GM12892 (cell line): ENCODE measurements around the gene PCNX2.

Experiments
- DNase-seq: peaks from one replicate; pipeline ENCODE4 v3.0.0; 2011; ENCODE audit not compliant: insufficient read length
- FAIRE-seq: peaks from 2 replicates; lab custom pipeline; 2011; peaks lifted over from hg19 to GRCh38; lab: Jason Lieb, UNC
- POLR2A ChIP-seq: IDR thresholded peaks from 2 replicates; pipeline ENCODE4 v1.6.1; 2011; ENCODE audit warnings: low read depth, low read length, control low read depth
- POLR2AphosphoS5 ChIP-seq: IDR thresholded peaks from 2 replicates; pipeline ENCODE4 v1.6.1; 2011; ENCODE audit warnings: low read depth, low read length, control low read depth
- TAF1 ChIP-seq: IDR thresholded peaks from 2 replicates; pipeline ENCODE4 v1.6.1; 2011; ENCODE audit warnings: low read depth, mild to moderate bottlenecking, control low read depth, low read length, borderline replicate concordance

The PCNX2 gene

DNA sequence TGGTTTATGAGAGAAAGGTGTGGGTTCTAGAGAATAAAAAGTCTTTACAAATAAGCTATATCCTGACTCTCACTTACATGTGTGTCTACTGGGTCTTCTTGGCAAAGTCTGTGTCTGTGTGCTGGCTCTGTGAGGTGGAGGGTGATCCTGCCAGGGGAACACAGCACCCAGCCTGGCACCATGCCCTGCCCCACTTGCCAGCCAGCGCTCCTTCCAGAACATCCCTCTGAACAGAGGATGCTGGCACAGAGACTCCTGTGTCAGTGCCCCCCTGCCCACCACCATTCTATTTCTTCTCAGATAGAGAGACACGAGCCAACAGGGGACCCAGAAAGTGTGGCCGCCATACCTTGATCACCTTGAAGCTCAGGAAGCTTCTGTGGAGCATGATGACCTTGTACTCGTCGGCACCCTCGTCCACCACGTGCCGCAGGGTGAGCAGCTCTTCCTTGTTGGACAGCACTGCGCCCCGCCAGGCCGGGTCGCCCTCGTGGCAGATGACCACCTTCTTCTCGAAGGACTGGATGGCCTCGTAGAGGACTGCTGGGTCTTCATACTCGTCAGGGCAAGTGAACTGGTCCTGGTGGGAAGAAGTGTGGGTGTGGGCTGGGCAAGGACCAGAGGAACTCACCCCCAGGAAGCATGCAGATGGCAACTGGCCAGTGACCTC, 295.4 kb downstream of the PCNX2 start:
- FAIRE-seq, result no peak

DNA sequence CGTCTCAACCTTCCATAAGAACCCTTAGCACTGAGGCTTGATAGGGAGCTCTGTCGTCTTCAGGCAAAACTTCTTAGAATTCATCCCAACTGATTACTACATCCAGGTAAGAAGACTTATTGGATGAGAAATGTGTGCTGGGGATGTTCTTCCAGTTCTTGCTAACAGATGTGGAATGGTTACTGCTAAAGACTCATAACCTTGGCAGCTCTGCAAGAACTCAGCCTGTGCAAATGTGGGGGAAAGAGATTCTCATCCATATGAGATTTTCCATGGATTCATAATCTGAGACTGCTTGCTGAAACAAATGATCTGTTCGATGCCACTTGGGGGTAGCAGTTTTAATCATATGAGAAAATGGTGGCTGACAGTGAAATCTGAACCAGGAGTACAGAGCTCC, 296.9 kb downstream of the PCNX2 start:
- no peak for TF ChIP-seq TAF1
- no peak for TF ChIP-seq POLR2A
- TF ChIP-seq POLR2AphosphoS5, result no peak
- no peak for DNase-seq
- FAIRE-seq, result no peak

More for the DNA sequence above, 295.4 kb downstream of the PCNX2 start:
- DNase-seq, result no peak
- no peak for TF ChIP-seq POLR2AphosphoS5
- TF ChIP-seq TAF1, result no peak
- TF ChIP-seq POLR2A, result no peak

DNA sequence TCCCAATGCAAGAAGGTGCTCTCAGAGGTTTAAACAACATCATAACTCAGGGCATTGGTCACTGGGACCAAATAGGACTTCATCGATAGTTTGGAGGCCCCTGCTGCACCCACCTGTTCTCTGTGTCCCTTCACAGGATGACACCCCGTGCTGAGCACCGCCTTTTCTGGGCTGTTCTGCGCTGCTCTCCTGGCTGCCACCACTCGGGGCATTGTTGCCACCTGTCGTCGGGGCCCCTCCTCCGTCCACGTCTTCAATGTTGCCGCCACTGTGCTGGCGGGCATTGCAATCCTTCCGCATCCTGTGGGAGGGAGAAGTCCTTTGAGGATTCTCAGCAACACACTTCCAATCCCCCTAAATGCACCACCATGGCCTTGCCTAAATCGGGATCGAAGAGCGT, 297.4 kb downstream of the PCNX2 start:
- TF ChIP-seq POLR2AphosphoS5 (no peak), POLR2A (no peak)
- DNase-seq, result no peak
- no peak for FAIRE-seq

DNA sequence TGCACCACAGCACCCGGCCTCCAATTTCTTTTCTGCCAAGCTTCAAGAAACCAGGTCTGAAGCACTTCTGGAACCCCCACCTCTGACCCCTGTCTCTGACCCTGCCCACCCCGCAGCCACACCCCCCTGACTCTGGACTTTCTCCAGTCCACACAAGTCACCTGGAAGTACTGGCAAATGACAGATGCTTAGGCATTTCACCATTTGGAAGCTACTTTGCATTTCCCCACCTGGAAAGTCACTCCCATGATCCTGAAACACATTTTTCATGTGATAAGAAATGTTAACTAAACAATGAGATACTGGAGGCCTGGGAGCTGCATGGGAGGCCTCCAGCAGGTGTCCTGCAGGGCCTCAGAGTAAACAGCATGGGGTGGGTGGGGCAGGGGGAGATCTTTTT, 299.4 kb downstream of the PCNX2 start:
- no peak for FAIRE-seq
- TF ChIP-seq POLR2AphosphoS5 (no peak), TAF1 (no peak), POLR2A (no peak)
- no peak for DNase-seq

DNA sequence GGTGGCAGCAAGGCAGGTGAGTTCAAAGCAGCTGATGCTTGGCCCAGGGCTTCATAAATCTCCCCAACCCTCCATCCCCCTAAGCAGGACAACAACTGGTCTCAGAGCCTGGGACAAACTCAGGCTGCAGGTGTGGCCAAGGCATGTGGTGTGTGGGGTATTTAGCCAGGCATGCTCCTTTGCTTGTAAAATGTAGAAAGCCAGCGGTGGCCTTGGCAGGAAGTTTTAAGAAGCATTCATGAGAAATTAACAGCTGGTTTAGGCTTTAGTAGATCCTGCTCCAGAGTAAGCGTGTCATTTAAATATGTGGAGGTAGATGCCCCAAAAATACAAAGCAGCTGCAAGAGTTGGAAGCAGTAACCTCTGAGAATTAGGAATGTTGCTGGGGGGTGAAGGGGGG, 300.3 kb downstream of the PCNX2 start:
- TF ChIP-seq POLR2AphosphoS5 (no peak), POLR2A (no peak), TAF1 (no peak)
- FAIRE-seq, result no peak

DNA sequence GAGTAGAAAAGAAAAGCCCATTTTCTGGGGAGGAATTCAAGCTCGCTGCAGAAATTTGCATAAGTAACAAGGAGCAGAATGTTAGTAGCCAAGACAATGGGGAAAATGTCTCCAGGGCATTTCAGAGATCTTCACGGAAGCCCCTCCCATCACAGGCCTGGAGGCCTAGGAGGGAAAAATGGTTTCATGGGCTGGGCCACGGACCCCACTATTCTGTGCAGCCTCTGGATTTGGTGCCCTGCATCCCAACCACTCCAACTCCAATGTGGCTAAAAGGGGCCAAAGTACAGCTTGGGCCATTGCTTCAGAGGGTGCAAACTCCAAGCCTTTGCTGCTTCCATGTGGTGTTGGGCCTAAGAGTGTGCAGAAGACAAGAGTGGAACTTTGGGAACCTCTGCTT, 302.0 kb downstream of the PCNX2 start:
- no peak for FAIRE-seq
- no peak for DNase-seq
- TF ChIP-seq POLR2A, result no peak
- TF ChIP-seq POLR2AphosphoS5, result no peak
- TF ChIP-seq TAF1, result no peak

More for the DNA sequence above, 300.3 kb downstream of the PCNX2 start:
- no peak for DNase-seq

DNA sequence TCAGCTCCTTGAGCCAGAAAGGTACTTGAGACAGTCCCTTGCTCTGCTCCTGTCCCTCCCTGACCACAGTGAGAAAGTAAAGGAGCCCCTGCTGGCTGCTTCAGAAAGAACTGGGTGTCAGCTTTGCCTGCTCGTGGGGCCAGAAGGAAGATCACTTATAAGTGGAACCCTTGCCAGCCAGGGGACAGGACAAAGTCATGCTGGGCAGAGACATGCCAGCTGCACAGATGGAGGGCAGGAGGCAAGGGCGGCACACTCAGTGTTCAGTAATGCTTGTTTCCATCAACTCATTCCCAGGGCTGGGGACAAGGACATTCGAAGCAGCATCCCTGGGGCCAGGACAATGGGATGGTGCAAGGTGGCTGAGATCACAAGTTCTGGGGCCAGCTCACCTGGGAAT, 303.3 kb downstream of the PCNX2 start:
- DNase-seq, result no peak
- TF ChIP-seq TAF1, result no peak
- TF ChIP-seq POLR2A, result no peak
- no peak for TF ChIP-seq POLR2AphosphoS5
- no peak for FAIRE-seq

DNA sequence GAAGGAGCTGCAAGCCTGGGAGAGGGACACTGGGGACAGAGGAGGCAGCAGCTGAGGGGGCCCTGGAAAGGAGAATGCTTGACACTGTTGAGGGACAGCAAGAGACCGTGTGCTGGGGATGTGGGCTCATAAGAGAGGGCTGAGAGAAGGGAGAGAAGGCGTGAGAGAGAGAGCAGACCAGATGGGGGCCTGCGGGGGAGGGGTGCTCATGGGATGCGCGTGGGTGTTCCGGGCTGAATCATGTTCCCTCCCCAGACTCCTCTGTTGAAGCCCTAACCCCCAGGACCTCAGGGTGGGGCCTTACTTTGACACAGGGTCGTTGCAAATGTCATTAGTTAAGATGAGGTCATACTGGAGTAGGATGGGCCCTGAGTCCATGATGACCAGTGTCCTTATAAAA, 304.3 kb downstream of the PCNX2 start:
- FAIRE-seq (no peak), DNase-seq (no peak)
- TF ChIP-seq POLR2AphosphoS5, result no peak
- no peak for TF ChIP-seq POLR2A
- no peak for TF ChIP-seq TAF1

DNA sequence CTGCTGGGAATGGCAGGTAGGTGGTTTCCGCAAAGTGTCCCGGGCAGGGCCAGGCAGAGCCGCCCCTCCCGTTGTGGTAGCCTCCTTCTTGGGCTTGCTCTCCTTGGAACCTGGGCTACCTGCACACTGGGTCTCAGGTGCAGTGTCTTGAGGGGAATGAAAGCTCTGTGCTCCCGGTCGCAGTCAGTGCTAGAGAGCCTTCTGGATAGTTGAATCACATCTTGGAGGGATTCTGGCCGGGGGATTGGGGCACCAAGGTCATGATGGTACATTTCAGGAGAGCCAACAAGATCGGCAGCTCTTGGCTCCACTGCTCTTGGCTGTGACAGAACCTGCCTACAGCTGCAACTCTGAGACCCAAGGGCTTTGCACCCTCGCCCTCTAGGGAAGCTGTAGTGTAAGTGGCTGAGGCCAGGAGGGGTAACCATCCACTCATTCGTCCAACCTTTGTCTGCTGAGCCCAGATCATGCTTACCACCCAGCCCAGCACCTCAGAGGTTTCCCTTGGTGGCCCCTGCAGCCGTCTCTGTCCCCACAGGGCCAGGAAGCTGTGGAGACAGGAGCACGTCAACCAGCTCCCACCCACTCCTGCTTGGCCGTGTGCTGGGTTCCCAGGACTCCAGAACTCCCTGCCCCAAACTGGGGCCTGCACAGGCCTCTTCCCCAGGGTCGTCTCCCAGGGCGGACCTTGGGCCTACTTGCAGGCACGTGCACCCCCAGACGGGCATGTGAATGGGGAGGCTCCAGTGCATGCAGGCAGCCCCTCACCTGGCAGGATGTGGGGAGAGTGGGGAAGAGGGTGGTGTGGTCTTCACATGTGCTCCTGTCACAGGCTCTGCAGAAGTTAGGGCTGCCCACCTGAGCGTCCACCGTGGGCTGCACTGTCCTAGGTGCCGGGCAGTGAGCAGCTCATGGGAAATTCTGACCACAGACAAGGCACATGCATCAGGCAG, 305.1 kb downstream of the PCNX2 start:
- DNase-seq, result no peak
- TF ChIP-seq POLR2A (no peak), POLR2AphosphoS5 (no peak), TAF1 (no peak)
- no peak for FAIRE-seq

DNA sequence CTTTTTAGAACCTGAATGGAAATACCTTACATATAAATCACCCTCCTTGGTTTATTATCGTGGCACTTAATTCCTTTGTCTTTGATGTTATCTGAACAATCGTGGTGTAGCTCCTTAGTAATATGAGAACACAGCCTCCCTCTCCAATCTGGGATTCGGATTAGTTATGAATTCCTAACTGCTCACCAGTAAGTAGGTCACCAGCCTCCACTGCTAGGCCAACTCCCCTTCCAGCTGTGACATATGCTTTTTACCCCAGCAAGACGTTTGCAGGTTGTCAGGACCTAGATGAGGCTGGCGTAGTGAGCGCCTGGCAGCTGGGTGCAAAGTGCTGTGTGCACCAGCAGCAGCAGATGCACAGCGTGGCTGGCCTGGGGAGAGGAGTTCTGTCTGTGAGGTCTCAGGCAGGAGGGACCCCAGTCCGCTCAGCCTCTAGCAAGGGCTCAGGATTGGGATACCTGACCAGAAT, 306.9 kb downstream of the PCNX2 start:
- DNase-seq (no peak), FAIRE-seq (no peak)
- TF ChIP-seq POLR2A (no peak), POLR2AphosphoS5 (no peak), TAF1 (no peak)

DNA sequence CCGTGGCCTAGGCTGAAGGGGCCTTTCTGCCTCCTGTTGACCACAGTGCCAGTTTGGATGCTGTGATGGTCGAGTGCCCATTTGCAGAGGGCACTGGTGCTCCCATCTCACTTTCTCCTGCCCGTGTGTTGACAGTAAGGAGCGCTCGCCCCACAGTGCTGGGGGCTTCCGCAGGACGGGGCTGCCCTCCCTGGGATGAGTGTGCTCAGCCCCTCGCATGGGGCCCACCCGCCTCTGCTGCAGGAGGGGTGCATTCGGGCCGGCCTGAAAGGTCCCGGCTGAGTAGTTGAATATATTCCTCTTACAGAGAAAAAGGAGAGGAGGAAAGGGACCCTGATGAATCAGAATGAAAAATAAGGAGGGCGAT, 307.8 kb downstream of the PCNX2 start:
- TF ChIP-seq TAF1, result no peak
- no peak for TF ChIP-seq POLR2A
- no peak for TF ChIP-seq POLR2AphosphoS5
- FAIRE-seq, result no peak

DNA sequence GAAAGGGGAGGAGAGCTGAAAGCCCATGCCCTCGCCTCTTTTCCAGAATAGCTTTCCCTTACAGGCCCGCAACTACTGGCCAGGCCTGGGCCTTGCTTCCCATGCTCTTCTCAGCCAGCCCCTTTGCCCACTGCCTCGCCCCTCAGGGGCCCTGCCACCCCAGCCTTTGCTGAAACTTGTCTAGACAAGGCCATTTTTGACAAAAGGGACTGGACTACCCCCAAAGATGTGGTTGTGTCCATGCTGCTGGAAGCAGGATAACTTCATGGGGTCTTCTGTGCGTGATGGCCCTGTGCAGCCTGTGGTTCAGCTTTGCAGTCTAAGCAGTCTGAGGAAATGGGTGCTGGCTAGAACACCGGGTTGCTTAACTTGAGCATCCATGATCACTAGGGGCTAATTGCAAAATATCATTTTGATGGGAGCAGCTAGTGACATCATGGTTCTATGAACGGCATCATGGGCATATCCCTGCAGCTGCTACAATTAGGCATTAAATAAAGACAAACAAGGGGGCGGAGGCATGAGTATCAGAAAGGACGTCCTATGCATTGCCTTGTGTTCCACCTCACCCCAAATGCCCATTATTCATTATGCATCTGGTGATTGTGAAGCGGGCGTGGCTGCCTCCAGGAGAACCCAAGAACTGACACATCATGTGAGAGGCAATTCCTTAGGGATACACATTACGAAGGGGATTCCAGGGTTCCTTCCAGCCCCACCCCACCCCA, 308.3 kb downstream of the PCNX2 start:
- DNase-seq, result no peak
- TF ChIP-seq POLR2A (no peak), TAF1 (no peak), POLR2AphosphoS5 (no peak)
- no peak for FAIRE-seq

More for the DNA sequence above, 307.8 kb downstream of the PCNX2 start:
- DNase-seq, result no peak
